ENCODE results near the gene SAMD14. TPM values are rescaled to one million over a fixed set of nuclear protein-coding genes. Genes with fewer than 3 reads are reported as not detected.

Gene SAMD14
- total RNA-seq, 1 donor from 2014 or later: 6.0 TPM

- no peaks in the 10 kb centered on the region for H3K36me3 Mint-ChIP-seq (ENCODE audit: insufficient read depth)
- TF ChIP-seq, protein P1, sequence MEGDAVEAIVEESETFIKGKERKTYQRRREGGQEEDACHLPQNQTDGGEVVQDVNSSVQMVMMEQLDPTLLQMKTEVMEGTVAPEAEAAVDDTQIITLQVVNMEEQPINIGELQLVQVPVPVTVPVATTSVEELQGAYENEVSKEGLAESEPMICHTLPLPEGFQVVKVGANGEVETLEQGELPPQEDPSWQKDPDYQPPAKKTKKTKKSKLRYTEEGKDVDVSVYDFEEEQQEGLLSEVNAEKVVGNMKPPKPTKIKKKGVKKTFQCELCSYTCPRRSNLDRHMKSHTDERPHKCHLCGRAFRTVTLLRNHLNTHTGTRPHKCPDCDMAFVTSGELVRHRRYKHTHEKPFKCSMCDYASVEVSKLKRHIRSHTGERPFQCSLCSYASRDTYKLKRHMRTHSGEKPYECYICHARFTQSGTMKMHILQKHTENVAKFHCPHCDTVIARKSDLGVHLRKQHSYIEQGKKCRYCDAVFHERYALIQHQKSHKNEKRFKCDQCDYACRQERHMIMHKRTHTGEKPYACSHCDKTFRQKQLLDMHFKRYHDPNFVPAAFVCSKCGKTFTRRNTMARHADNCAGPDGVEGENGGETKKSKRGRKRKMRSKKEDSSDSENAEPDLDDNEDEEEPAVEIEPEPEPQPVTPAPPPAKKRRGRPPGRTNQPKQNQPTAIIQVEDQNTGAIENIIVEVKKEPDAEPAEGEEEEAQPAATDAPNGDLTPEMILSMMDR (IDR thresholded peaks at IDR 0.05; ENCODE audit: unreplicated experiment): no peak
- H3K4me1 Mint-ChIP-seq (ENCODE audit: low read depth): peaks cover 10% of the 10 kb centered on the region
- H3K9me3 Mint-ChIP-seq (ENCODE audit: low read depth): no peaks in the 10 kb centered on the region
- no peak for DNase-seq (ENCODE audit: low spot score, unreplicated experiment)
- no peak overlapping the region for H3K4me3 Mint-ChIP-seq (ENCODE audit: low read depth)
- no peak overlapping the region for H3K27ac Mint-ChIP-seq
- peaks cover 3% of the 10 kb centered on the region for H3K27me3 Mint-ChIP-seq
These were observed 38.7 kb downstream of the SAMD14 start for GRCh38 chr17:50090971-50091917.

GRCh38 chr17:50090071-50090470 is 39.9 kb downstream of the SAMD14 start:
- TF ChIP-seq, protein P1 (IDR thresholded peaks at IDR 0.05; ENCODE audit: unreplicated experiment): no peak
- peaks cover 3% of the 10 kb centered on the region for H3K27me3 Mint-ChIP-seq
- H3K9me3 Mint-ChIP-seq (ENCODE audit: low read depth): no peaks in the 10 kb centered on the region
- H3K4me3 Mint-ChIP-seq (ENCODE audit: low read depth): no peak overlapping the region
- no peaks in the 10 kb centered on the region for H3K36me3 Mint-ChIP-seq (ENCODE audit: insufficient read depth)
- H3K27ac Mint-ChIP-seq: no peak overlapping the region
- no peak for DNase-seq (ENCODE audit: low spot score, unreplicated experiment)
- H3K4me1 Mint-ChIP-seq (ENCODE audit: low read depth): peaks cover 3% of the 10 kb centered on the region

DNA sequence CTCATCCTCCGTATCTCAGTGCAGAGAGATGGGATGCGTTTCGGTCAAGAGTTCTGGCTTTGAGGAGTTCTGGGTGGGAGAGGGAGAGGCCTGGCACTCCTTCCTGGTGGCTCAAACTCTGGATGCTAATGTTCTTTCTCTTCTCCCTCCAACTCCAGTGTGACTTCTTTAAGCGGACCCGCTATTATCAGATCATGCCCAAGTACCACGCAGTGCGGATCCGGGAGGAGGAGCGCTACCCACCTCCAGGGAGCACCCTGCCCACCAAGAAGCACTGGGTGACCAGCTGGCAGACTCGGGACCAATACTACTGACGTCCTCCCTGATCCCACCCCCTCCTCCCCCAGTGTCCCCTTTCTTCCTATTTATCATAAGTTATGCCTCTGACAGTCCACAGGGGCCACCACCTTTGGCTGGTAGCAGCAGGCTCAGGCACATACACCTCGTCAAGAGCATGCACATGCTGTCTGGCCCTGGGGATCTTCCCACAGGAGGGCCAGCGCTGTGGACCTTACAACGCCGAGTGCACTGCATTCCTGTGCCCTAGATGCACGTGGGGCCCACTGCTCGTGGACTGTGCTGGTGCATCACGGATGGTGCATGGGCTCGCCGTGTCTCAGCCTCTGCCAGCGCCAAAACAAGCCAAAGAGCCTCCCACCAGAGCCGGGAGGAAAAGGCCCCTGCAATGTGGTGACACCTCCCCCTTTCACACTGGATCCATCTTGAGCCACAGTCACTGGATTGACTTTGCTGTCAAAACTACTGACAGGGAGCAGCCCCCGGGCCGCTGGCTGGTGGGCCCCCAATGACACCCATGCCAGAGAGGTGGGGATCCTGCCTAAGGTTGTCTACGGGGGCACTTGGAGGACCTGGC is 40.8 kb downstream of the SAMD14 start:
- TF ChIP-seq, protein P1 (IDR thresholded peaks at IDR 0.05; ENCODE audit: unreplicated experiment): no peak
- H3K27ac Mint-ChIP-seq: no peak overlapping the region
- no peak overlapping the region for H3K4me3 Mint-ChIP-seq (ENCODE audit: low read depth)

DNA sequence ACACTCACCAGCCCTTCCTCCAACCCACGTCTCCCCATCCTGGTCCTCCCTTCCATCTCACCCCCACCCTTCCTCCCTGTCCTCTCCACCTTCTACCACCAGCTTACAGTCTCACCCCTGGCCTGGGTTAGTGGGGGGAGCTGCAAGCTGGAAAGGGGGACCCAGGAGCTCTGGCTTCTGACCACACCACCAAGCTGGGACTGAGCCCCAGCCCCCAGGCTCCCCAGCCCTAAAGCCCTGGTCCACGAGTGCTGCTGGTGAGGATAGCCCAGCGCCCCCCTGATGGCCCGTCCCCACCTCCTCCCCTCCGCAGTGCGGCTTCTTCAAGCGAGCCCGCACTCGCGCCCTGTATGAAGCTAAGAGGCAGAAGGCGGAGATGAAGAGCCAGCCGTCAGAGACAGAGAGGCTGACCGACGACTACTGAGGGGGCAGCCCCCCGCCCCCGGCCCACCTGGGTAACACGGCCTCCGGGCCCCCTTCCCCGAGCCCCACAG is 42.0 kb downstream of the SAMD14 start:
- Mint-ChIP-seq H3K9me3 (ENCODE audit: low read depth) (no peaks in the 10 kb centered on the region), H3K27ac (no peak overlapping the region), H3K36me3 (ENCODE audit: insufficient read depth) (peaks cover 1% of the 10 kb centered on the region), H3K4me1 (ENCODE audit: low read depth) (no peaks in the 10 kb centered on the region), H3K4me3 (ENCODE audit: low read depth) (no peak overlapping the region), H3K27me3 (no peaks in the 10 kb centered on the region)
- DNase-seq (ENCODE audit: low spot score, unreplicated experiment): no peak
- TF ChIP-seq, protein P1 (IDR thresholded peaks at IDR 0.05; ENCODE audit: unreplicated experiment): no peak

More for the DNA sequence above, 40.8 kb downstream of the SAMD14 start:
- Mint-ChIP-seq H3K9me3 (ENCODE audit: low read depth) (no peaks in the 10 kb centered on the region), H3K36me3 (ENCODE audit: insufficient read depth) (peaks cover 1% of the 10 kb centered on the region), H3K27me3 (peaks cover 3% of the 10 kb centered on the region), H3K4me1 (ENCODE audit: low read depth) (no peaks in the 10 kb centered on the region)
- DNase-seq (ENCODE audit: low spot score, unreplicated experiment): no peak

Measured in progenitor cell of endocrine pancreas (in vitro differentiated cells).